ENCODE results near the gene PDE10A.

DNA sequence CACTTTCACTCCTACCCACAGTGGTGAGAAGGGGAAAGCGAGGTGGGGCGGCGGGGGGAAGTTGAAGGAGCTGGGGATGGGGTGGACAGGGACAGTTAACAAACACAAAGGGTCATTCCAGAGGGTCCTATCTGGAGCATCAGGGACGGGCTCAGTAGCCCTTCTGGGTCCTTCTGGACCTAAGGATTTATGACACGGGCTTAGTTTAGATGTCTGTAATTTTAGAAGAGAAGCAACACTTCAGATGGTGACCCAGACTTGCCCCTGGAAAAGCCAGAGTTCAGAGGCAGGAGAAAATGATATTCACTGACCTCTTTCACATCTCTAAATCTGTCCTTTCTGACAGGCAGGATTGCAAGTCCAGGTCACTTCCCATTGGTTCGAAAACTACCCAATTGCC, 36.3 kb downstream of the PDE10A start:
- TF ChIP-seq CTCF (IDR thresholded peaks at IDR 0.05; ENCODE audit: insufficient read depth, low read length, poor library complexity, severe bottlenecking) (no peak), EZH2phosphoT487 (conservative IDR thresholded peaks at IDR 0.05; ENCODE audit: low read length) (no peak)
